HT1080 (cell line): ENCODE measurements around the gene CFAP46. TPM values are rescaled to one million over a fixed set of nuclear protein-coding genes. Genes with fewer than 3 reads are reported as not detected.
"Not testable (repeated sequence)": the region's sequence is repeated elsewhere in the genome, so short reads cannot be mapped to it uniquely, and the experiment has no call there.

Experiments
- DNase-seq: peaks from one replicate; pipeline ENCODE4 v3.0.0-alpha.2; 2015; ENCODE audit warnings: low read depth
- total RNA-seq: library from RNA; depleted of rRNA; stranded (reverse); fragments of >200 nt; shearing (Covaris generic); gene quantifications from 2 replicates; pipeline ENCODE4 v1.2.3, GENCODE V29; 2014

CFAP46 gene
- total RNA-seq, 1 experiment from 2014 or later = 0.35 TPM

GRCh38 chr10:132929480-132929879, 12.9 kb downstream of the CFAP46 start:
- no peak for DNase-seq

GRCh38 chr10:132928261-132928660, 14.1 kb downstream of the CFAP46 start:
- DNase-seq = no peak

DNA sequence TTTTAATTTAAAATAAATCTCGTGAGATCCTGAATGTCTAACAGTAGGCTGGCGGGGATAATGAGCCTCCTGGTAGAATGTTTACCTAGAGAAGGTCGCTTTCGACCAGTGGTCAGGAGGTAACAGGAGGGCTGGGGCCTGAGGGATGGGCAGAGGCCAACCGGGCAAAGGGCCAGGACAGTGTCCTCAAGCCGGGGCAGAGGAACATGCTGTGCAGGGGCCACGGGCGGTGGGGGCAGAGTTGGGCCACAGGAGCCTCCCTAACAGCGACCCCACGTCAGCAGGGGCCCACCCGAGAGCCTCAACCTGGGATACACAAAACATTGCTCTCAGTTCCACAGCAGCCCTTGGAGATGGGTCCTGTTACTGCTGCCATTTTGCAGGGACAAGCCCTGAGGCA, 14.5 kb downstream of the CFAP46 start:
- no peak for DNase-seq

GRCh38 chr10:132926777-132927650, 15.4 kb downstream of the CFAP46 start:
- DNase-seq = no peak

DNA sequence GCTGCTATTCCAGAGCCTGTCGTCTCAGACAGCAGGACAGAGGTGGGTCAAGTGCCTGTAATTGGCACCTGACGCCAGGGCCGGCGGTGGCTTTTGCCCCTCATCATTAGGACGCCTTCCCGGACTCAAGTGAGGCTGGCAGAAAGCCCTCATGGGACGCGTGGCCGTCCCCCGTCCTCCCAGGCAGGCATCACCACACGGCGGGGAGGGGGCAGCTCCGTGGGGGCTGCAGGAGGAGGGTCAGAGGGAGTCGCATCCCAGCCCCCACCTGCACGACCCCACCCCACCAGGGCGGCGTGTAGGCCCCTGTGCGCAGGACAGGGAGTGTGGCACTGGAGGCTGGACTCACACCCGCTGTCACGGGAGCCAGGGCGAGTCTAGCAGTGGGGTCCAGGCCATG, 16.3 kb downstream of the CFAP46 start:
- no peak for DNase-seq

GRCh38 chr10:132925614-132926013, 16.8 kb downstream of the CFAP46 start:
- DNase-seq = no peak

DNA sequence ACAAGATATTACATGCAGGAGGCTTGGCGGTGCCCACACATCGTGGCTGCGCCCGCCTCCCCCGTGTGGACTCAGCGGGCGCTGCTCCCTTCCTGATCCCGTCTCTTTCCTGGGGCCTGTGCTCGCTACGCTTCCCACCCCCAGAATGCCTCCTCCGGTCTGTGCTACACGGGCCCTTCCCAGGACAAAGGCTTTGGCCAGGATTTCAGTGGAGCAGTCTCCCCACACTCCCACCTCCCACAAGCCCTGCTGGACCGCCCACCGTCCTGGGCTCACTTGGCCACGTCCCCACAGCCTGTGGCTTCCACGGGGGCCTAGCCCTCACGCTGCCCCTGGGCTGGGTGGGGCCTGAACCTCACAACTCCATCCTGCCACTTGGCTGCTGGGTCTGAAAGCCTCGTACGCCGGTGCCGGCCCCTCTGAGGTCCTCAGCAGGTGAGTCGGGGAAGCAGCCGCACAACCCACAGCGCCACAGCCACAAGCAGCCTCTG, 17.3 kb downstream of the CFAP46 start:
- DNase-seq = no peak

GRCh38 chr10:132924046-132924952, 18.1 kb downstream of the CFAP46 start:
- no peak for DNase-seq

- not testable (repeated sequence) for DNase-seq
These were observed 19.0 kb downstream of the CFAP46 start for GRCh38 chr10:132923384-132923783.

GRCh38 chr10:132922872-132923271, 19.5 kb downstream of the CFAP46 start:
- no peak for DNase-seq

DNA sequence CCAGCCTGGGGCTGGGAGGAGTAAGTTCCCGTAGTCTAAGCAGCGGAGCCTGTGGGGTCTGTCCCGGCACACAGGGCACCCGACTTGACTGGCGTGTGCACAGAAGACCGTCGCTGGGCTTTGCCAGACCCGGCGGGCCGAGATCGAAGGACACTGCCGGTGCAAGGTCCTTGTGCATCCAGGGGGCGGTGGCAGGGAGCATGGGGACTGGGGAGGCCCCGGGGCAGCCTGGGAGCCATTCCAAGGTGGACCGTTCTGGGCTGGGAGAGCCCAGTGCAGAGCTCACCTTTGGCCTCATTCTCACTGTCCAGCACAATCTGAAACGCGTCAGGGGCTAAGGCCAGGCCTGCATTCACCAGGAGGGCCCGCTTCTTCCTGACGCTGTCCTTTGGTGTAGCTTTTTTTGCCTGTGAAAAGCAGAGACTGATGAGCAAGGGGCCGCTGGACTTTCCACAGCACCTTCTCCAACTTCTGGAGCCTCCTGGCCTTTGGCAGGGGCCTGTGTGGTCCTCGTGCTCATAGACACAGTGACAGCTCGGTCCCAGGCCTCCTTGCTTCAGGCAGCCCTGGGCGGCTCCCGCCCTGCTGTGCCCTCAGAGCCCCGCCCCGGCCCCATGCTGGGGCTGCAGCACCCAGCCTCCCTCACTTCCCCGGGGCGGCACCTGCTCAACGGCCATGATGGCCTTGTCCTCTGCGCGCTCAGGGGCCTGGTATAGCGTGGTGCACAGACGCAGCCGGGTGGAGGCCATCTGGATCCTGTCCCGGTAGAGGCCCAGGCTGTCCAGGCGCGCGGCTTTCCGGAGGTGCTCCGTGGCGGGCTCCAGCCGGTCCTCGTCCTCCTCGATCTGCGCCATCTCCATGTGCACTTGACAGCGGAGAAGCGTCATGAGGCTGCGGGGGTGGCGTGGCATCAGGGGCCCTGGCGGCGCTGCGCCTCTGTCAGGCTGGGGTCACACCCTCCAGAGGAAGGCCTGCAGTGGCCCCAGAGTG, 20.3 kb downstream of the CFAP46 start:
- DNase-seq = no peak

DNA sequence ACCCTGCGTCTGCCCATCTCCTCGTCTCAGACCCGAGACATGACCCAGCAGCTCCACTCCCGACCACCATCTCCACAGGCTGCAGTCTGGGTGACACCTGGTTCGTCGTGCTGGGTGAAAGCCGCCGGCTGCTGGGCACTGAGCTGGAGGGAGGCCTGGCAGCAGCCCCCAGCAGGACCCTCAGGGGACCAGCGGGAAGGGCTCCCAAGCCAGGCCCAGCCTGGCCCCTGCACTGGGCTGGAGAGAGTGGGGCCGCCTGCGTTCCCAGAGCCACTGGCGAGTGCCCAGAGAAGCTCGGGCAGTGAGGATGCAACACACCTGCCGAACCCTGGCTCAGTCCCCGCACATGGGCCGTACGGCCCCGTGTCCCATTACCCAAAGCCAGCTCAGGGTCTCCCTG, 21.3 kb downstream of the CFAP46 start:
- no peak for DNase-seq

- no peak for DNase-seq
These were observed 22.1 kb downstream of the CFAP46 start for GRCh38 chr10:132920101-132920925.

GRCh38 chr10:132919374-132920100, 22.8 kb downstream of the CFAP46 start:
- no peak for DNase-seq

DNA sequence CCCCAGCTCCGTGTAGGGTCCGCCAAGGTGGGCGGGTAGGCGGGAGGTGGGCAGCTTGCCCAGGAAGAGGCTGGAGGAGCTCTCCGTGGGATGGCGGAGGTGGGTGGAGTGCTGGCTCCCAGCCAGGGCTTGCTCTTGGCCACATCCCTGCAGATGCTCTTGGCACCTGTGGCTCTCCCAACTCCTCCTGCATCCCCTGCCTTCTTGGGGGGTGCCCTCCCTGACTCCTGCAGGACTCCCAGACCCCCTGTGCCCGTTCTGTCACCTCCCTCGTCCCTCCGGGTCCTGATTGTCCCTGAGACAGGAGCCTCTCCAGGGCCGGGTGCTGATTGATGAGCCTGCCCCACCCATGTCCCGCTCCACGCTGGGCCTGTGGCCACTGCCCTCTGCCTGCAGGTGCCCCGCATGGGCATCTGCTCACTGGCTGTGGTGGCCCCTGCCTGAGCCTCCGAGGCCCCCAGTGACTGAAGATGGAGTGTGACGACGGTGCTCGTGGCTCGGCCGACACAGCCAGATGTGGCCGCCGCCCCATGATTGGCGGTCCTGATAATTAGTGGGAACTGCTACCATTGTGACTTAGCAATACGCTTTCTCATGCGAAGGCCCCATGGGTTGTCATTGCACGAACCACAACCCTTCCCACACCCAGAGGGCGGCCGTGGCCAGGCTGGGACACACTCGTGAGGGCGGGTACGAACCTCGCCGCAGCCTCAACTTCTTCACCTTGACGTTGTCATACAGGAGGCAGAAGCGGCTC, 23.6 kb downstream of the CFAP46 start:
- DNase-seq = no peak

DNA sequence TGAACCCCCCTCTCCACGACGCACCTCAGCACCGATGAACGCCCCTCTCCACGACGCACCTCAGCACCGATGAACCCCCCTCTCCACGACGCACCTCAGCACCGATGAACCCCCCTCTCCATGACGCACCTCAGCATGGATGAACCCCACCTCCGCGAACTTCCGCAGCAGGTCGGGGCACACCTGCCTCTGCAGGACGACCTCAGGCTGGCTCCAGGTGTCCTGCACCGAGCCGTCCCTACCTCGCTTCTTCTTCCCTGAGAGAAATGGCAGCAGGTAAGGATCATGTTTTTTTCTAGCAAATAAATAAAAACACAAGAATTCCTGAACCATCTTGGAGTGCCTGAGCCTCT, 24.1 kb downstream of the CFAP46 start:
- no peak for DNase-seq

GRCh38 chr10:132916956-132917666, 25.3 kb downstream of the CFAP46 start:
- DNase-seq = no peak

- DNase-seq = no peak
These were observed 25.9 kb downstream of the CFAP46 start for GRCh38 chr10:132916421-132916841.
